Panc1 (cell line): ENCODE data around the gene EEF1A1. TPM values are rescaled to one million over a fixed set of nuclear protein-coding genes. Genes with fewer than 3 reads are reported as not detected.

Experiments used
- ATAC-seq: fragments of 200-7000 bp; cut with Tn5 transposase; 2 replicates; pipeline ENCODE4 v1.9.1; 2020; ENCODE audit warnings: mild to moderate bottlenecking, moderate library complexity
- BruUV-seq: library from RNA; stranded (reverse); fragments of 400-500 nt; replicated peaks from 2 replicates; lab custom pipeline; 2021; lab: Mats Ljungman, UMichigan
- CTCF ChIA-PET: fragments of 300-600 bp; sonication (Branson Sonifier 250); formaldehyde crosslinking; loops from one replicate; lab custom pipeline; 2022; ENCODE audit warnings: antibody characterized with exemption; lab: Charles Lee
- POLR2A ChIA-PET: fragments of 300-600 bp; sonication (Branson Sonifier 250); formaldehyde crosslinking; loops from one replicate; lab custom pipeline; 2022; ENCODE audit warnings: antibody characterized with exemption; lab: Charles Lee
- DNase-seq: peaks from one replicate; pipeline ENCODE4 v3.0.0-alpha.2; 2010; ENCODE audit warnings: low read depth, low spot score
- H3K27ac ChIP-seq: 2 replicates; pipeline ENCODE4 v1.5.1; 2011; ENCODE audit warnings: mild to moderate bottlenecking, low read length, inconsistent platforms
- H3K27me3 ChIP-seq: fragments of 200-500 bp; sonication (Bioruptor generic); 2 replicates; pipeline ENCODE4 v1.6.0; 2014; ENCODE audit warnings: low read length, inconsistent platforms; ENCODE audit not compliant: control insufficient read depth, insufficient read depth
- H3K36me3 ChIP-seq: fragments of 200-500 bp; sonication (Bioruptor generic); 2 replicates; pipeline ENCODE4 v1.5.1; 2014; ENCODE audit warnings: inconsistent platforms, mild to moderate bottlenecking, low read length, moderate library complexity; ENCODE audit not compliant: control insufficient read depth, insufficient read depth
- H3K4me1 ChIP-seq: 2 replicates; pipeline ENCODE4 v1.5.1; 2011; ENCODE audit warnings: inconsistent platforms, mild to moderate bottlenecking, low read length, moderate library complexity; ENCODE audit not compliant: control insufficient read depth, insufficient read depth
- H3K4me3 ChIP-seq, 2 experiments: 2 replicates each; pipeline ENCODE4 v1.5.1; 2011 to 2012; ENCODE audit warnings: low read depth in 2 of 2, low read length in 2 of 2, mild to moderate bottlenecking in 2 of 2, inconsistent platforms in 1 of 2, moderate library complexity in 1 of 2
- H3K9me3 ChIP-seq: fragments of 200-500 bp; sonication (Bioruptor generic); 2 replicates; pipeline ENCODE4 v1.5.1; 2014; ENCODE audit warnings: low read depth, mild to moderate bottlenecking, inconsistent platforms, low read length, moderate library complexity; ENCODE audit not compliant: control insufficient read depth, insufficient read depth
- CTCF ChIP-seq: fragments of 450-650 bp; IDR thresholded peaks from 2 replicates; pipeline ENCODE4 v1.5.1; 2017; ENCODE audit warnings: mild to moderate bottlenecking
- POLR2AphosphoS5 ChIP-seq: IDR thresholded peaks from 2 replicates; pipeline ENCODE4 v1.6.1; 2012; ENCODE audit warnings: mild to moderate bottlenecking, low read depth, low read length, moderate library complexity
- SIN3A ChIP-seq: IDR thresholded peaks from 2 replicates; pipeline ENCODE4 v1.6.1; 2012; ENCODE audit warnings: low read depth, mild to moderate bottlenecking, low read length, moderate library complexity, borderline replicate concordance; ENCODE audit not compliant: insufficient read depth
- TCF7L2 ChIP-seq: IDR thresholded peaks from 2 replicates; pipeline ENCODE4 v1.6.1; 2011; ENCODE audit warnings: mild to moderate bottlenecking, low read depth, low read length, inconsistent platforms
- in situ Hi-C: cut with HindIII; loops from 2 replicates; pipeline ENCODE4 v1.10.0; 2016; ENCODE audit warnings: low sequenced_read_pairs, low pct_unique_long_range_greater_than_20kb
- intact Hi-C: fragments of 100-400 bp; cut with micrococcal nuclease; formaldehyde crosslinking; loops from one replicate; pipeline ENCODE4 v1.10.0; 2022; ENCODE audit not compliant: unreplicated experiment
- total RNA-seq: library from RNA; stranded (reverse); gene quantifications from one replicate; pipeline ENCODE4 v1.2.1, GENCODE V29; 2021; ENCODE audit not compliant: unreplicated experiment
- TF ChIP-seq, protein P1 (sequence below), 2 experiments: IDR thresholded peaks; 2 replicates each; pipeline ENCODE4 v1.6.1; 2011 to 2012; ENCODE audit warnings: low read depth in 2 of 2, control low read depth in 1 of 2, low read length in 1 of 2, mild to moderate bottlenecking in 1 of 2, moderate library complexity in 1 of 2; ENCODE audit not compliant: insufficient read depth in 1 of 2

EEF1A1 gene
- total RNA-seq, 1 experiment from 2014 or later = 10,069 TPM

- Histone ChIP-seq H3K4me3 (no peak overlapping the region), H3K27ac (peak overlapping the region; percentile 82), H3K4me1 (peaks cover 31% of the 10 kb centered on the region), H3K36me3 (no peaks in the 10 kb centered on the region), H3K27me3 (no peaks in the 10 kb centered on the region), H3K9me3 (no peaks in the 10 kb centered on the region)
- ATAC-seq = no peak
- DNase-seq = no peak
- ChIA-PET POLR2A (interaction anchor here (1.0 kb wide), 1 partner anchor 48 kb away, joined by 14 read pairs; no protein-coding TSS in a partner anchor), CTCF (no interaction called here)
- TF ChIP-seq, protein P1, sequence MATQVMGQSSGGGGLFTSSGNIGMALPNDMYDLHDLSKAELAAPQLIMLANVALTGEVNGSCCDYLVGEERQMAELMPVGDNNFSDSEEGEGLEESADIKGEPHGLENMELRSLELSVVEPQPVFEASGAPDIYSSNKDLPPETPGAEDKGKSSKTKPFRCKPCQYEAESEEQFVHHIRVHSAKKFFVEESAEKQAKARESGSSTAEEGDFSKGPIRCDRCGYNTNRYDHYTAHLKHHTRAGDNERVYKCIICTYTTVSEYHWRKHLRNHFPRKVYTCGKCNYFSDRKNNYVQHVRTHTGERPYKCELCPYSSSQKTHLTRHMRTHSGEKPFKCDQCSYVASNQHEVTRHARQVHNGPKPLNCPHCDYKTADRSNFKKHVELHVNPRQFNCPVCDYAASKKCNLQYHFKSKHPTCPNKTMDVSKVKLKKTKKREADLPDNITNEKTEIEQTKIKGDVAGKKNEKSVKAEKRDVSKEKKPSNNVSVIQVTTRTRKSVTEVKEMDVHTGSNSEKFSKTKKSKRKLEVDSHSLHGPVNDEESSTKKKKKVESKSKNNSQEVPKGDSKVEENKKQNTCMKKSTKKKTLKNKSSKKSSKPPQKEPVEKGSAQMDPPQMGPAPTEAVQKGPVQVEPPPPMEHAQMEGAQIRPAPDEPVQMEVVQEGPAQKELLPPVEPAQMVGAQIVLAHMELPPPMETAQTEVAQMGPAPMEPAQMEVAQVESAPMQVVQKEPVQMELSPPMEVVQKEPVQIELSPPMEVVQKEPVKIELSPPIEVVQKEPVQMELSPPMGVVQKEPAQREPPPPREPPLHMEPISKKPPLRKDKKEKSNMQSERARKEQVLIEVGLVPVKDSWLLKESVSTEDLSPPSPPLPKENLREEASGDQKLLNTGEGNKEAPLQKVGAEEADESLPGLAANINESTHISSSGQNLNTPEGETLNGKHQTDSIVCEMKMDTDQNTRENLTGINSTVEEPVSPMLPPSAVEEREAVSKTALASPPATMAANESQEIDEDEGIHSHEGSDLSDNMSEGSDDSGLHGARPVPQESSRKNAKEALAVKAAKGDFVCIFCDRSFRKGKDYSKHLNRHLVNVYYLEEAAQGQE (IDR thresholded peaks at IDR 0.05; ENCODE audit: insufficient read depth in 1 of 2, low read depth in 2 of 2, low read length in 1 of 2) = no peak
- no peak for TF ChIP-seq POLR2AphosphoS5
- TF ChIP-seq SIN3A = no peak
- no peak for TF ChIP-seq TCF7L2
- BruUV-seq = no TSS peak
- intact Hi-C loops = no loop called here
- in situ Hi-C loops = no loop called here
These were observed 43.9 kb upstream of the EEF1A1 start for GRCh38 chr6:73564578-73565345.

DNA sequence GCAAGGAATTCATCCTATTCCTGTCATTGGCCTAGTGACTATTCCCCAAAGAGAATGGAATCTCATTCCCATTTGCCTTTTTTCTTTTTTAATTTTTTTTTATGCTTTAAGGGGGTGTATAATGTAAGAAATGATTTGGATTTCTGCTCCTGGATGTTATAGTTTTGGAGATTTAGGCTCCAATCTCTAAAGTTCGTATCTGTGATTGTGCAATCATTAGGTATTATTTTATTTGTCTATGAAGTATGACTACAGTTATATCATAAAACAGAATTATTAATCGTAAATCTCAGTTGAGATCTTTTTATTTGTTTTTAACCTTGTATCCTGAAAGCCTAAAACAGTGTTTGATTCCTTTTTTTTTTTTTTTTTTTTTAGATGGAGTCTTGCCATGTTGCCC lies 41.7 kb upstream of the EEF1A1 start:
- DNase-seq (no peak), ATAC-seq (no peak)
- TF ChIP-seq TCF7L2 (no peak), SIN3A (no peak), POLR2AphosphoS5 (no peak), CTCF (no peak)
- TF ChIP-seq, protein P1 (IDR thresholded peaks at IDR 0.05; ENCODE audit: insufficient read depth in 1 of 2, low read depth in 2 of 2, low read length in 1 of 2) = no peak
- in situ Hi-C loops (no loop called here), intact Hi-C loops (no loop called here)
- BruUV-seq = no TSS peak
- Histone ChIP-seq H3K36me3 (no peaks in the 10 kb centered on the region), H3K4me1 (peaks cover 44% of the 10 kb centered on the region), H3K9me3 (no peaks in the 10 kb centered on the region), H3K27ac (peak overlapping the region; percentile 58; the same call in 1 of the 2 replicates), H3K27me3 (no peaks in the 10 kb centered on the region), H3K4me3 (no peak overlapping the region)
- ChIA-PET POLR2A (interaction anchor here (0.7 kb wide), 1 partner anchor 30 kb away, joined by 10 read pairs; no protein-coding TSS in a partner anchor), CTCF (no interaction called here)
